ENCODE data around the gene PTPN14.
"Not testable (repeated sequence)": the region's sequence is repeated elsewhere in the genome, so short reads cannot be mapped to it uniquely, and the experiment has no call there.

PTPN14 gene

GRCh38 chr1:214551436-214552173 lies at the start of gene PTPN14:
TSS of gene PTPN14 (minus strand) at chr1:214551602. CDS start at chr1:214464803, 86,799 bp downstream.
- peak; percentile 93 to 98 for DNase-seq (ENCODE audit: low read depth in 1 of 2, low spot score in 1 of 2)
- no peak for TF ChIP-seq JUND (IDR thresholded peaks at IDR 0.05; ENCODE audit: low read depth)
- in situ Hi-C loops (cut with HindIII; ENCODE audit: low pct_unique_long_range_greater_than_20kb, low sequenced_read_pairs), result no loop called here

DNA sequence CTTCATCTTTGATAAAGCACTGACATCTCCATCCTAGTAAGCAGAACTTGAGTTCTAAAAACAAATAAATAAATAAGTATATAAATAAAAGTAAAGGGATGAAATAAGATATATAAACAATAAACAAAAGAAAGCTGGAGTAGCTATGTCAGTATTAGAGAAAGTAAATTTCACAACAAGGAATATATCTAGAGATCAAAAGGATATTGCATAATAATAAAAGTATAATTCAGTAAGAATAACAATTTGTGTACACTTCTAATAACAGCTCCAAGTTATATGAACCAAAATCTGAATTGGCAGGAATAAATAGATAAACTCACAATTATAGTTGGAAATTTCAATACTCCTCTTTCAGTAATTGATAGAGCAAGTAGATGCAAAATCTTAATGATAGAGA lies 41.8 kb upstream of the PTPN14 start:
- no peak for TF ChIP-seq JUND (IDR thresholded peaks at IDR 0.05; ENCODE audit: low read depth)
- in situ Hi-C loops (cut with HindIII; ENCODE audit: low pct_unique_long_range_greater_than_20kb, low sequenced_read_pairs), result no loop called here
- DNase-seq (ENCODE audit: low read depth in 1 of 2, low spot score in 1 of 2), result no peak

DNA sequence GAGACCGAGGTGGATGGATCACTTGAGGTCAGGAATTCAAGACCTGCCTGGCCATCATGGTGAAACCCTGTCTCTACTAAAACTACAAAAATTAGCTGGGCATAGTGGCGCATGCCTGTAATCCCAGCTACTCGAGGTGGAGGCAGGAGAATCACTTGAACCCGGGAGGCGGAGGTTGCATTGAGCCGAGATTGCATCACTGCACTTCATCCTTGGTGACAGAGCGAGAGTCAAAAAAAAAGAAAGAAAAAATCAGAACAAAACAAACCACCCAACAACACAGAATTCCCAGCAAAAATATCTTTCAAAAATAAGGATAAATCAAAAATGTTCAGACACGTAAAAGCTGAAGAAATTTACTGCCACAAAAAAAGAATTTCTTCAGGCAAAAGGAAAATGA lies 40.5 kb upstream of the PTPN14 start:
- in situ Hi-C loops (cut with HindIII; ENCODE audit: low pct_unique_long_range_greater_than_20kb, low sequenced_read_pairs); DNase-seq (ENCODE audit: low read depth in 1 of 2, low spot score in 1 of 2): not testable (repeated sequence)

GRCh38 chr1:214590696-214591095 lies 39.3 kb upstream of the PTPN14 start:
- in situ Hi-C loops (cut with HindIII; ENCODE audit: low pct_unique_long_range_greater_than_20kb, low sequenced_read_pairs), result no loop called here
- TF ChIP-seq JUND (IDR thresholded peaks at IDR 0.05; ENCODE audit: low read depth), result no peak
- DNase-seq (ENCODE audit: low read depth in 1 of 2, low spot score in 1 of 2), result no peak

- TF ChIP-seq JUND (IDR thresholded peaks at IDR 0.05; ENCODE audit: low read depth), result no peak
- no peak for DNase-seq (ENCODE audit: low read depth in 1 of 2, low spot score in 1 of 2)
- in situ Hi-C loops (cut with HindIII; ENCODE audit: low pct_unique_long_range_greater_than_20kb, low sequenced_read_pairs), result no loop called here
Measured at GRCh38 chr1:214588963-214589597, 37.7 kb upstream of the PTPN14 start.

GRCh38 chr1:214587165-214587564 lies 35.8 kb upstream of the PTPN14 start:
- in situ Hi-C loops (cut with HindIII; ENCODE audit: low pct_unique_long_range_greater_than_20kb, low sequenced_read_pairs), result no loop called here
- no peak for DNase-seq (ENCODE audit: low read depth in 1 of 2, low spot score in 1 of 2)
- no peak for TF ChIP-seq JUND (IDR thresholded peaks at IDR 0.05; ENCODE audit: low read depth)

- in situ Hi-C loops (cut with HindIII; ENCODE audit: low pct_unique_long_range_greater_than_20kb, low sequenced_read_pairs), result no loop called here
- TF ChIP-seq JUND (IDR thresholded peaks at IDR 0.05; ENCODE audit: low read depth), result no peak
- DNase-seq (ENCODE audit: low read depth in 1 of 2, low spot score in 1 of 2), result peak in 1 of 2 experiments; percentile 68
Measured at GRCh38 chr1:214586621-214587020, 35.2 kb upstream of the PTPN14 start.

DNA sequence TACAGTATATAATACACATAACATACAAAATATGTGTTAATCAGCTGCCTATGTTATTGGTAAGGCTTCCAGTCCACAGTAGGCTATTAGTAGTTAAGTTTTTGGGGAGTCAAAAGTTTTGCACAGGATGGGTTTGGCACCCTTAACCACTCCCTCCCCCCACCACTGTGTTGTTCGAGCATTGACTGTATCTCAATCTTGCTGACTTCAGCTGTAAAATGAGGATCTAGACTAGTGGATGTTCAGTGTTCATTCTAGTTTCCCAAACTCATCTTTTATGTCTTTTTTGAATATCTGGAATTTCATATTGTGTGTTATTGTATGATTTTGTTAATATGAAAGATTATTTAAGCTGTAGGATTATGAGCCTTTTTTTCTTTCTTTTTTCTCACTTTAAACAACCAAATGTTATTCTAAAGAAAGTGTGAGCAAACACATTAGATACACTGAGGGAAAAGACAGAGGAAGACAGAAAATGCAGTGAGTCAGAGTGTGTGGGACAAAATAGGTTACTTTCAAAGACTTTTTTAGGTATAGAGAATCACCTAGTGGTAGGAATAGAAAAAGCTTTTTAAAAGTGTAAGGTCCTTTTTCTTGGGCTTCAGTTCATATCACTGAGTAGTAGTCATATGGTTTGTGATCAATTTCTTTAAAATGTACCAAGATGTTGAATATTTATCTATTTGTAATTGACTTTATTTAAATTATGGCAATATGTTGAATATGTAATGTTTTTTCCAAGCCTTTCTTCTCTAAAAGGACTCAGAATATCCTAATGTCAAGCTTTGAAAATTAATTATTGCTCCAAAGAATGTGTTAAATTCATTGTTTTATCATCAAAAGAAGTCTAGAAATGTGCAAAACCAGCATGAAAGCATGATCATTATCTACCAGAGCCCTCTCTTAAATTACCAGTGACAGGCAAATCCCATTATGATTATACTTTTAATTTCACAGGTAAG lies 33.7 kb upstream of the PTPN14 start:
- in situ Hi-C loops (cut with HindIII; ENCODE audit: low pct_unique_long_range_greater_than_20kb, low sequenced_read_pairs), result no loop called here
- DNase-seq (ENCODE audit: low read depth in 1 of 2, low spot score in 1 of 2), result peak; percentile 16 to 75
- no peak for TF ChIP-seq JUND (IDR thresholded peaks at IDR 0.05; ENCODE audit: low read depth)

- in situ Hi-C loops (cut with HindIII; ENCODE audit: low pct_unique_long_range_greater_than_20kb, low sequenced_read_pairs), result no loop called here
- DNase-seq (ENCODE audit: low read depth in 1 of 2, low spot score in 1 of 2), result no peak
- no peak for TF ChIP-seq JUND (IDR thresholded peaks at IDR 0.05; ENCODE audit: low read depth)
Measured at GRCh38 chr1:214583824-214584554, 32.6 kb upstream of the PTPN14 start.

DNA sequence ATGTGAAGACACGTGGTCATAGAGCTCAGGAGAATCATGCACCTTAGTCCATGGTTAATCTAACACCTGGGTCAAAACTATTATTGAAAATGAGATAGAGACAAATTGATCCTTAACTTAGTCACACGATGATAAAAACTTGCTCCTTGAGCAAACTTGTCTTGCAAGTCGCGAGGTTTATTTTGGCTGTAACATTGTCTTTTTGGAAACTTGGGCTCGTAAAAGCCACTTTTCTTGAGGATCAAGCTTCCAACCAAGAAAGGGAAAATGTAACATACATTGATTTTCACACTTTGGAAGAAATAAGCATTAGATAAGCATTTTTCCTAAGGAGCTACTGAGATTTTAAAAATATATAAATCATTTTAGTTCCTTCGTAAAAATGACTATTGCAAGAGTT lies 31.7 kb upstream of the PTPN14 start:
- in situ Hi-C loops (cut with HindIII; ENCODE audit: low pct_unique_long_range_greater_than_20kb, low sequenced_read_pairs), result no loop called here
- no peak for DNase-seq (ENCODE audit: low read depth in 1 of 2, low spot score in 1 of 2)
- no peak for TF ChIP-seq JUND (IDR thresholded peaks at IDR 0.05; ENCODE audit: low read depth)

GRCh38 chr1:214582289-214582891 lies 31.0 kb upstream of the PTPN14 start:
- no peak for TF ChIP-seq JUND (IDR thresholded peaks at IDR 0.05; ENCODE audit: low read depth)
- in situ Hi-C loops (cut with HindIII; ENCODE audit: low pct_unique_long_range_greater_than_20kb, low sequenced_read_pairs), result no loop called here

DNA sequence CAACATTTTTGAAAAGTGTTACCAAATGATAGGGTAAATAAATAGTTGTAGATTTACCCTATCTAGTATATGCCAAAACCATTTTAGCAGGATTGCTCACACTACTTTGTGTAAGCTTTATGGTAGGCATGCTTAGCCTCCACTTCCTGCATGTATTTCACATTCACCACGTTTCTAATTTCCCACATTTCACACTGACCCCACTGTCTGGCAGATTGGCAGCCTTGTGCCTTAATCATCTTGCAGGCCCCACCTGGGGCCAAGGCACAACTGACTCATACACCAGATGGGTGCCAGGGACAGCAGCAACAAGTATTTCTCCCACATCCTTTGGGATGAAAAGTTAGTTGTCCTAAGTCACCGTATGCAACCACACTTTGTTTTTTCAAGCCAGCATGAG lies 30.4 kb upstream of the PTPN14 start:
- in situ Hi-C loops (cut with HindIII; ENCODE audit: low pct_unique_long_range_greater_than_20kb, low sequenced_read_pairs), result no loop called here
- TF ChIP-seq JUND (IDR thresholded peaks at IDR 0.05; ENCODE audit: low read depth), result no peak
- no peak for DNase-seq (ENCODE audit: low read depth in 1 of 2, low spot score in 1 of 2)

More at GRCh38 chr1:214582289-214582891, 31.0 kb upstream of the PTPN14 start:
- DNase-seq (ENCODE audit: low read depth in 1 of 2, low spot score in 1 of 2), result no peak

Measured in T47D (cell line).